Kidney glomerular epithelial cell (primary cell): Measurements from ENCODE around the gene IQCF6.
"Not testable (repeated sequence)": the region's sequence is repeated elsewhere in the genome, so short reads cannot be mapped to it uniquely, and the experiment has no call there.

Experiments
- DNase-seq: peaks from one replicate; lab custom pipeline; 2025; lab: John Stamatoyannopoulos, UW

Gene IQCF6

GRCh38 chr3:51759203-51759602 lies 19.8 kb downstream of the IQCF6 start:
- DNase-seq = no peak

DNA sequence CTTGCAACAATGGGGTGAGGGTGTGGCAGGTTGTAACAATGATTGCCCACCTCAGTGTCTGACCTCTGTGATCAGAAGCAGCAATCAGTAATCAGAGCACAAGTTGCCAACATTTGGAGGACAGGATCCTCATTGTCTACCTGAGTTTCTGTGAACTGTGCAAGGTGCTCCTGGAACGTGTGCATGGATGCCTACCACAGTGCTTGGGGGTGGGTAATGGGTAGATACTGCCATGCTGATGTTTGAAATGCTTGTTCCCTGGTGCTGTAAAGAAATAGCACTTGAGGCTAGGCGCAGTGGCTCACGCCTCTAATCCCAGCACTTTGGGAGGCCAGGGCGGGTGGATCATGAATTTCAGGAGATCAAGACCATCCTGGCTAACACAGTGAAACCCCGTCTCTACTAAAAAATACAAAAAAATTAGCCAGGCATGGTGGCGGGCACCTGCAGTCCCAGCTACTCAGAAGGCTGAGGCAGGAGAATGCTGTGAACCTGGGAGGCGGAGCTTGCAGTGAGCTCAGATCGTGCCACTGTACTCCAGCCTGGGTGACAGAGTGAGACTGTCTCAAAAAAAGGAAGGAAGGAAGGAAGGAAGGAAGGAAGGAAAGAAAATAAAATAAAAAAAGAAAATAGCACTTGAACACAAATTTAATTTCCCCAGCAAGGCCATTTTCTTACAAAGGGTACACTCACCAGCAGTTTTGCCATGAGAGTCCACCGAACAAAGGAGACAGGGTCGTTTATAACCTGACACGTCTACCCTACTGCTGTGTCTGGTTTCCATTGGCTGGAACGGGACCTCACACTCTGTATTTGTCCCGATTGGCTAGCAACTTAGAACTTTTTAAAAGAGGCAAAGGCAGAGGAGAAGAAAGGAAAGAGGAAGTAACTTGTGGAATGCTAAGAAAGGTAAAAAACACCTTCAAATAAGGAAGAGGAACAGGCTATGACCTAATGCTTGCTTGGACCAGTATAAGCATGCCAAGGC lies 25.0 kb downstream of the IQCF6 start:
- DNase-seq = not testable (repeated sequence)

DNA sequence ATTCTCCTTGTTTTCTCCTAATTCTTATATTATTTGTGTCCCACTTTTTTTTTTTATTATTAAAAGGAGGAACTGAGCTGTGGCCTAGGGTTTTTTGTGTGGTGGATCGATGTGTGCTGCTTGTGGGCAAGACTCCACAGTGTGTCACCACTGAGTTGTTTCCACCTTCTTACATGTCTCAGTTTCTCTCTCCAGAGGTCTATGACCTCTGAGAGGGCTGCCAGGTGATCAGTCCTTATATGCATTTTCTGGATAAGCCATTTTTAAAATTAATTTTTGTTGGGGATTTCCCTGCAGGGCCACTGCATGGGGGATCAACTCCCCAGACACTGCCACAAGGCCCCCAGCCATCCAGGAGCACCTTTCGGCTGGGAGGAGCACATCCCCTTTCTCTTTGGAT lies 27.8 kb downstream of the IQCF6 start:
- no peak for DNase-seq

DNA sequence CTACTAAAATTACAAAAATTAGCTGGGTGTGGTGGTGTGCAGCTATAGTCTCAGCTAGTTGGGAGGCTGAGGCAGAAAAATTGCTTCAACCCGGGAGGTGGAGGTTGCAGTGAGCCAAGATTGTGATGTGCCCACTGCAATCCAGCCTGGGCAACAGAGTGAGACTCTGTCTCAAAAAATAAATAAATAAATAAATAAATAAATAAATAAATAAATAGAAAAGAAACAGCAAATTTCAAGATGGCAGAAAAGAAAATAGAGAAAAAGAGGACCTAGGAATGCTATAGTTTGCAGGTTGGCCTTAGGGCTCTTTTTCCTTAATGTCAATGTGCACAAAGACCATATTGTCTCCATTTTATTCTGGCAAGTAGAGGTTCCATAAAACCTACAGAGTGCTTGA lies 28.2 kb downstream of the IQCF6 start:
- DNase-seq = no peak

DNA sequence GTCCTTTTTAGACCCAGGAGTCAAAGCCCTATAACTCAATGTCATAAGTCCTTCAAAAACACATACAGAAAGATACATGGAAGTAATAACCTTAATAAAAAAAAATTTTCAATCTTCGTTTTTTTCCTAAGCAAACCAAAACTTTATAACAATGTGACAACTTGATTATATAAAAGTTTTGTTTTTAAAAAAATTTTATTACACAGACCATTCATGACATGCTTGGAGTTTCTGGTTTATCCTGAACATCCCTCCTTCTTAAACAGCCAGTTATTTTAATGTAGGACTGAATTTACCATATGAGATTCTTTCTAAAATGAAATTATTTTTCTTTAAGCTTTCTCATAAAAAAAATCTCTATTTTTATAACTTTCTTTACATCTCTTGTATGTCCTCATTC lies 30.7 kb downstream of the IQCF6 start:
- DNase-seq = no peak

DNA sequence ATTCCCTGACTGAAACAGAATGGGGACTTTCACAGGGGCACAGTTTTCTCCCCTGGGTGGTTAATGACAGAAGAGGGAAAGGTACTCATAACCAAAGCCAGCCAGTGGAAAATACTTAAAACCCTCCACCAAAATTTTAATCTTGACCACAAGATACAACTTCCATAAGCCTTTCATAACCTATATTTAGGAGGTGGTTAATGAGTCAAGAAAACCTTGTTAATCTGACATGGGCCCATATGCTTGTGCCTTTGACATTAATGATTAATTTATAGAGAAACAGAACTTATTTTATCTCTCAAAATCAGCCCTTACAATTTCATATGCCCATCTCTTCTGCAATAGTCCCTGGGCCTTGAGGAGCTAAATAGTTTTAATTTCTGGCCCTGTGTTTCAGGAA lies 31.2 kb downstream of the IQCF6 start:
- DNase-seq = no peak

- DNase-seq = not testable (repeated sequence)
Observed at GRCh38 chr3:51742978-51743377, 36.1 kb downstream of the IQCF6 start.

- DNase-seq = not testable (repeated sequence)
Observed at GRCh38 chr3:51742320-51742719, 36.7 kb downstream of the IQCF6 start.

- no peak for DNase-seq
Observed at GRCh38 chr3:51739110-51739509, 39.9 kb downstream of the IQCF6 start.

GRCh38 chr3:51735950-51736349 lies 43.1 kb downstream of the IQCF6 start:
- no peak for DNase-seq

DNA sequence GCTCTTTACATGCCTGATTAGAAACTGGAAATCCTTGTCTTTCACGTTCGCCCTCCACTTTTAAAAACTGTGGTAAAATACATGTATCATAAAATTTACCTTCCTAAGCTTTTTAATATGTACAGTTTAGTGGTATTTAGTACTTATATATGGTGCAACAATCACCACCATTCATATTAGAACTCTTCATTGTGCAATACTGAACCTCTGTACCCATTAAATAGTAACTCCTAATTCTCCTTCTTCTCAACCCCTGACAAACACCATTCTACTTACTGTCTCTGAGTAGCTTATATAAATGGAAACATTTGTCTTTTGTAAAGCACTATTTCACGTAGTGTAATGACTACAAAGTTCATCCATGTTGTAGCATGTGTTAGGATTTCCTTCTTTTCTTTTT lies 44.0 kb downstream of the IQCF6 start:
- DNase-seq = no peak

- no peak for DNase-seq
Observed at GRCh38 chr3:51734572-51734907, 44.5 kb downstream of the IQCF6 start.

GRCh38 chr3:51733859-51734571 lies 45.0 kb downstream of the IQCF6 start:
- no peak for DNase-seq

DNA sequence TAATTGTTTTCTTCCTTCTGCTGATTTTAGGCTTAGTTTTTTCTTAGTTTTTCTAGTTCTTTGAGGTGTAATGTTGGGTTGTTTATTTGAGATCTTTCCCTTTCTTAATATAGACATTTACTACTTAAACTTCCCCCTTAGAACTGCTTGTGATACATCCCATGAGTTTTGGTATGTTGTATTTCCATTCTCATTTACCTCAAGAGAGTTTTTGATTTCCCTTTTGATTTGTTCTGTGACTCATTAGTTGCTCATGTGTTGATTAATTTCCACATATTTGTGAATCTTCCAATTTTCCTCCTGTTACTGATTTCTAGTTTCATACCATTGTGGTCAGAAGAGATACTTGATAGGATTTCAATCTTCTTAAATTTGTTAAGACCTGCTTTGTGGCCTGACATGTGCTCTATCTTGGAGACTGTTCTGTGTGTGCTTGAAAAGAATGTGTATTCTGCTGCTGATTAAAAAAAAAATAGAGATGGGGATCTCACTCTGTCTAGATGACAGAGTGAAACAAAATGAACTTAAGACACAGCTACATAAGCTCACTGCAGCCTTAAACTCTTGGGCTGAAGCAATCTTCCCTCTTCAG lies 49.9 kb downstream of the IQCF6 start:
- peak; percentile 3 for DNase-seq
